NCI-H446 (cell line): ENCODE measurements around the gene PIGBOS1.
A peak's percentile ranks its signal among the peaks of the same experiment; 100 is the strongest.
"Not testable (repeated sequence)": the region's sequence is repeated elsewhere in the genome, so short reads cannot be mapped to it uniquely, and the experiment has no call there.

Experiments used
- DNase-seq, 2 experiments: peaks; one replicate each; lab custom pipeline; 2025; lab: John Stamatoyannopoulos, UW

The PIGBOS1 gene, protein sequence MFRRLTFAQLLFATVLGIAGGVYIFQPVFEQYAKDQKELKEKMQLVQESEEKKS

DNA sequence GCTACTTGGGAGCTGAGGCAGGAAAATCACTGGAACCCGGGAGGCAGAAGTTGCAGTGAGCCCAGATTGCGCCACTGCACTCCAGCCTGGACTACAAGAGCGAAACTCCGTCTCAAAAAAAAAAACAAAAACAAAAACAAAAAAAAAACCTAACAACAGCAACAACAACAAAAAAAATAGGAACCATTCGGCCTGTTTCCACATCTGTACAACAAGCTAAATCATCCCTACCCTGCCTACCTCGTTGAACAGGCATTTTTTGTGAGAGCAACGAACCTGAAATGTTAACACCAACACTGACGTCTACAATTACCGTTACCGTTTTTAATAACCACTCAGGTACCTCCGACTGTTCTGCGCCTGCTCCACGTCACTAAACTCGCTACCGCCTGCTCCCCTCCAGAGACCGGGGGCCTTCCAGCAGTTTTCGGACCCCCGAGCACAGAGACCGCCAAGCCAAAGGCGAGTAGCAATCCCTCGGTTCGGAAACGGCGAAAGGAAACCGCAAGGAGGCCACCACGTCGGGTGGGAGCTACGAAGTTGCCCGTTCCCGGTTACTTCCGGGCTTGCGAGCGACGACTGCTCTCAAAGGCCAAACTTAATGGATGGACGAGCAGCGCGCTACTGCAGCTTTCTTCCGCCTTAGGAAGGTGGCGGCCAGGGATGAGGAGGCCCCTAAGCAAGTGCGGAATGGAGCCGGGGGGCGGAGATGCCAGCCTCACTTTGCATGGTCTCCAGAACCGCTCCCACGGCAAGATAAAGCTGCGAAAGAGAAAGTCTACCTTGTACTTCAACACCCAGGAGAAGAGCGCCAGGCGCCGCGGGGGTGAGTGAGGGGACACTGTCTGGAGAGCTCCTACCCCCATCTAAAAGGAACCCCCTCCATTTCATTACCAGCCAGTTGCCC, at the start of gene PIGBOS1, which contains the start of gene PIGB:
Gene PIGBOS1 (minus strand): TSS at position 536 of the 907 bp plus-strand sequence. CDS start 1,331 bp downstream, outside the sequence.
Gene PIGB (plus strand): TSS at position 635 of the 907 bp plus-strand sequence. CDS start 29 bp downstream, at position 664.
- peak; percentile 53 to 78 for DNase-seq

DNA sequence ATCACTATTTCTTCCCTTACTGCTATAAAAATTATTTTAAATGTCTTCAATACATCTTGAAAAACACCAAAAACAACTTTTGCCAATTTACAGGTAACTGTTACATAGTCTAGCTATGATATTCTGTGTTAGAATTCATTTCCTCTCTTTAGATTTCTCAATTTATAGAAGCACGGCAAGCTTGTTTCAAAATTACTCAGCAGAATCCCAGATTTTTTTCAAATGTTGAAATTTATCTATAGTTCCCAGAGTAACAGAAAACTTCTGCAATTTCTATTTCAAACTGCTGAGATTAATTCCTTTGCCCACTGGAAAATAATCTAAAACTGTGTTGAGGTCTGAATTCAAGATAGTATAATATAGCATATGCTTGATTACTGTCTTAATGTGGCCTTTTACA, 48.1 kb upstream of the PIGBOS1 start:
- DNase-seq: no peak

DNA sequence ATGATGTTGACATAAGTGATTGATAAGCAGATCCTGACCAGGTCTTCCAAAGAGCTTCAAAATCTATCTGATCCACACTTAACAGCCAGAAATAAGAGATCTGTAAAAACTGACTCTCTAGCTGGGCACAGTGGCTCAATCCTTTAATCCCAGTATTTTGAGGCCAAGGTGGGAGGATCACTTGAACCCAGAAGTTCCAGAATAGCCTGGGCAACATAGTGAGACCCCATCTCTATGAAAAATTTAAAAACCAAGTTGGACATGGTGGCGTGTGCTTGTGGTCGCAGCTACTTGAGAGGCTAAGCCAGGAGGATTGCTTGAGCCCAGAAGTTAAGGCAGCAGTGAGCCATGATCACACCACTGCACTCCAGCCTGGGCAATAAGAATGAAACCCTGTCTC, 43.7 kb upstream of the PIGBOS1 start:
- no peak for DNase-seq

DNA sequence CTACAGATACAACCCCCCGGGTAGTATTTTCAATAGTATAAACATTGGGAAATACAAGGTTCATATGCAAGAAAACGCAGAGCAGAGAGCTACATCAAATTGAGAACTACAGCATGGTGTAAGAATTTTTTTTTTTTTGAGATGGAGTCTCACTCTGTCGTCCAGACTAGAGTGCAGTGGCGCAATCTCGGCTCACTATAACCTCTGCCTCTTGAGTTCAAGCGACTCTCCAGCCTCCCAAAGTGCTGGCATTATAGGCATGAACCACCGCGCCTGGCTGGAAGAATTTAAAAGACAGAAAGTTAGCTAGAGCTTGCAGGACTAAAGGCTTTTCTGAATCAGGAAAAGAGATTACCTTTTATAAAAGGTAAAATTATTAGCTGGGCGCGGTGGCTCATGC, 42.1 kb upstream of the PIGBOS1 start:
- DNase-seq: no peak

DNA sequence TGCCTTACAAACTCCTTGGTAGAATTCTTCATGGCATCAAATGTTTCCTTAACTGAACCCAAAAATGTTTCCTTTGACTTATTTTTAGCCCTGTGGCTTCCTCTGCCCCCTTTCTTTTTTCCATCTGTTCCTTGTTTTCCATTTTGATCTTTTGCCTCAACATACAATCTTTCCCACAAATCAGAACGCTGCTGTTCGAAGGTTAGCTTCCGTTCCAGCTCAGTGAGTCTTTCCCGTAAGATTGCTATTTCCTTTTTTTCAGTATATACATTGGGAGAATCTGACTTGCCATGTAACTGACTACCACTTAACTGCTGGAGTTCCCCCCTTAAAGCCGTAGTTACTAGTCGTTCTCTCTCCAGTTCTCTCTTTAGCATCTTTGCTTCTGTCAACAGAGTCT, 41.3 kb upstream of the PIGBOS1 start:
- no peak for DNase-seq

DNA sequence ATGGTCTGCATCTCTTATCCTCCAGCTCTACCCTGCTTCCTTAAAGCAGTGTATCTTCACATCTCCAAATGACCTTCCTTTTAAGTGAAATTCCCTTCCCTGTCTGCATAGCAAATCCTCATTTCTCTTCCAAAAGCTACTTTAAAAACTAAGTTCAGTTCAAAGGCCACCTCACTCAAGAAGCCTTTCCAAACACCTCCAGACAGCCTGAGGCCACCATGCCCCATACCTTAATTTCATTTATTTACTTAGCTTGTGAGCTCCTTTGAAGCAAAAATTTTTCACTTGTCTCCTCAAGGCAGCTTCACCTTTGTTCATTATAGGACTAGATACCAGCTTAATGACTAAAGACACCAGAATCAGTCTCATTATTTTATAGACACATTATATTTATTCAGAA, 39.5 kb upstream of the PIGBOS1 start:
- no peak for DNase-seq

DNA sequence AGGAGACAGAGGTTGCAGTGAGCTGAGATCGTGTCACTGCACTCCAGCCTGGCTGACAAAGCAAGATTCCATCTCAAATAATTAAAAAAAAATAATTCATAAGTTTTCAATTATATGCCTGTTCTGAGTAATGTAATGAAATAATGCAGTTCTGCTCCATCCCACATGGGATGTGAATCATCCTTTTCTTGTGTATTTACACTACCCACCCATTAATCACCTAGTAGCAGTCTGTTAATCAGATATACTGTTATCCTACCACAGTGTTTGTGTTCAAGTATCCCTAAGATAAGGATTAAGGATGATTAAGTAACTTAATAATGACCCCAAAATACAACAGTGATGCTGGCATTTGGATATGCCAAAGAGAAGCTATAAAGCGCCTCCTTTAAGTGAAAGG, 38.9 kb upstream of the PIGBOS1 start:
- DNase-seq: no peak

DNA sequence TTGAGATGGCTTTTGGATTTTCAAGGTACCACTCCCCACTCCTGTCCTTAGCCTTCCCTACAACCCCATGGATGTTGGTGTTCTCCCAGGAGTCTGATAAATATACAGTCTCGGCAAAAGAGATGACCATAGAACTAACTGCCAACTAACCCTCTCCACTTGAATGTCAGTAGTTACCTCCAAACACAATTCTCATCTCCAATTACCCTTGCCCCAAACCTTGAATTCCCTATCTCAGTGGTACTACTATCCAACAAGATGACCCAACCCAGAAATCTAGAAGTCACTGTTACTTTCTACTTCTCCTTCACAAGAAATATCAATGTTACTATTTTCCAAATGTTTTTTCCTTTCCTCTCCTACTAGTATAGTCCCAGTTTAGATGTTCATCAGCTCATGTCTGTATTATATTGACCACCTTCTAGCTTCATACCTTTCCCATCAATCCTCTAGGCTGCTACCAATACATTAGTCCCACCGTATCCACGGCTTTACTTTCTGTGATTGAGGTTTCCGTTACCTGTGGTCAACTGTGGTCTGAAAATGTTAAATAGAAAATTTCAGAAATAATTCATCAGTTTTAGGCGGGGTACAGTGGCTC, 38.2 kb upstream of the PIGBOS1 start:
- no peak for DNase-seq

DNA sequence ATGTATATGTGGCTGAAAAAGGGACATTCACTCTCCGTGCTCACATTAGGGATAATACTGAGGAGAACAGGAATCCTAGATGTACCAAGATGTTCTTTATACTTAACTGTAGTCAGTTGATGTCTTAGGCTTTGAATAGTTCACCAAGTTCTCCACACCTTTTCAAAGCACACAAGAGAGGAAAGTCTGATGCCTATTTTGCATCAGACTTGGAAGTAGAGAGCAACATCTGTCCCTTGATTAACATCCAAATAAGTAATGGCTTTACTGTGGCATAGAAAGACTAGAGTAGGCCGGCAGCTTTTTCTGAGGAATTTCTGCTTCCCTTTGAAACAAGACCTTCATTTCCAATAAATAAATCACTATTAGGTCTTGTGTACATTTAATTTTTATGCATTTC, 34.1 kb upstream of the PIGBOS1 start:
- no peak for DNase-seq

DNA sequence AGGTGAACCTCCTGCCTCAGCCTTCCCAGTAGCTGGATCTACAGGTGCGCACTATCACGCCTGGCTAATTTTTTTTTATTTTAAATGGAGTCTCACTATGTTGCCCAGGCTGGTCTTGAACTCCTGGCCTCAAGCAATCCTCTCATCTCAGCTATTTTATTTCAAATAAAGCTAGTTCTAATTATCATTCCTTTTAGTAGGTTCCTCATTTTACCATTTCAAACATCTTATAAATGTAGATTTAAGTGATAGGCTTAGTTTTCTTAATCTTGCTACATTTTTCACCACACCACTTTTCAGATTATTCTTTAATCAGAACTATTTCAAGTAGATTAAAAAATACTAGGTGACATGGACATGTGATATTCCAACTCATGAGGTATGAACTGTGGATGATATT, 30.4 kb upstream of the PIGBOS1 start:
- no peak for DNase-seq

DNA sequence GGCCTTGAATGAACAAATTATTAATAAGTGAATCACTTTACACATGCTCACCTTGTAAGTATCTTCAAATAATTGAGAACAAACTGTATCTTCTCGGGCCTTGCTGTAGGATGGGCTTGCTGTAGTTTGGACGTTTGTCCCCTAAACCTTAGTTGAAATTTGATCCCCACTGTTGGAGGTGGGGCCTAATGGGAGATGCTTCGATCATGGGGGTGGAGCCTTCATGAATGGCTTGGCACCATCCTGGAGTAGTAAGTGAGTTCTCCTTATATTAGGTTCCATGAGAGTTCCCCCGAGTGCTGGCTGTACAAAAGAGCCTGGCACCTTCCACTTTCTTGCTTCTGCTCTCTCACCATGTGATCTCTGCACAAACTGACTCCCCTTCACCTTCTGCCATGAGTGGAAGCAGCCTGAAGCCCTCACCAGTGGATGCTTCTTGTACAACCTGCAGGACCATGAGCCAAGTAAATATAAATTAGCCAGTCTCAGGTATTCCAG, 29.4 kb upstream of the PIGBOS1 start:
- no peak for DNase-seq

DNA sequence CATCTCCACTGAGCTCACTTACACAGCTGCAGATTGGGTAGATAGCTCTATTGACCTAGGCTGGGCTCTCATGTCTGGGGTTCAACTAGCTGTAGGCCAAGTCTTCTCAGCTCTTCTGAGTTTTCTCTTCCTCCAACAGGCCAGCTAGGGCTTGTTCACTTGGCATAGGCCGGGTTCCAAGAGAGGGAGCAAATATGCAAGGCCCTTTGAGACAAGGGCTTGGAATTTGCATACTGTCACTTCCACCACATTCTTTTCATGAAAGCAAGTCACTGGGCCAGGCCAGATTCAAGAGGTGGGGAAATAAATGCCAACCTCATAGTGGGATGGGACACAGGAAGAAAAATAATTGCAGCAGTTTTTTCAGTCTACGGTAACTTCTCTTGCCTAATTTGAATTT, 25.3 kb upstream of the PIGBOS1 start:
- DNase-seq: peak in 1 of 2 experiments; percentile 17

DNA sequence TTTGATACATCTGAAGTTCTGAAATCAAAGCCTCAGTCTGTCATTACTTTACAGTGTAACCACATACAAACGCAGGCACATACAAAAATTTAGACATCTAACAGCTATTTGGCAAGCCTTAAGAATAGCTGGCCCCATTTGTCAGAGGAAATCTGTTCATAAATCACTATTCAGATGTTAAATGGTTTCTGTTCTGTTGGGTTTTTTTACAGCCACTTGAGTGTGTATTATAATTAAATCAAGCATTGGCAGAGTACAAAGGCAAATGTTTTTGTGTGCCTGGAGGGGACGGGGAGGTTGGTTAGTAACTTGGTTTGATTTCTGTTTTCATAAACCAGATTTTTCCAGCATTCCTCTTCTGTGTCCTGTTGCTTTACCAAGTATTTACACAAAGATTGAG, 24.2 kb upstream of the PIGBOS1 start:
- DNase-seq: peak; percentile 31 to 71

DNA sequence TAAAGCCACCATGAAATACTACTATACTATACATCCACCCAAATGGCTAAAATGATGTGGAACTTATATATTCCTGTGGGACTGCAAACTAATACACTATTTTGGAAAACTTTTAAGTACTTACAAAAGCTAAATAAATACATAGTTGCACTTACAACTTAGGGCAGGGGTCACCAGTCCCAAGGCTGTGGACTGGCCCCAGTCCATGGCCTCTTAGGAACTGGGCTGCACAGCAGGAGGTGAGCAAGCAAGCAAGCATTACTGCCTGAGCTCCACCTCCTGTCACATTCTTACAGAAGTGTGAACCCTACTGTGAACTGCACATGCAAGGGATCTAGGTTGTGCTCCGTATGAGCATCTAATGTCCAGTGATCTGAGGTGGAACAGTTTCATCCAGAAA, 18.2 kb upstream of the PIGBOS1 start:
- DNase-seq: no peak

DNA sequence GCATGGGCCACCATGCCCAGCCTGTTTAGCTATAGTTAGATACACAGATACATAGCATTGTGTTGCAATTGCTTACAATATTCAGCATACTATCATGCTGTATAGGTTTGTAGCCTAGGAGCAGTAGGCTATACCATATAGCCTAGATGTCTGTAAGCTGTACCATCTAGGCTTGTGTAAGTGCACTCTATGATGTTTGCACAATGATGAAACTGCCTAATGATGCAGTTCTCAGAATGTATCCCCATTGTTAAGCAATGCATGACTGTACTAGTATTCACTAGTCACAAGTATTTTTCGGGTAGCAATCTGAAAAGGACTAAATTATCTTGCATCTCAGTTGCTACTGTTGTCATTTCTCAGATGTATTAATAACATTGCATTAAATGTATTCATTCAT, 16.1 kb upstream of the PIGBOS1 start:
- DNase-seq: no peak

DNA sequence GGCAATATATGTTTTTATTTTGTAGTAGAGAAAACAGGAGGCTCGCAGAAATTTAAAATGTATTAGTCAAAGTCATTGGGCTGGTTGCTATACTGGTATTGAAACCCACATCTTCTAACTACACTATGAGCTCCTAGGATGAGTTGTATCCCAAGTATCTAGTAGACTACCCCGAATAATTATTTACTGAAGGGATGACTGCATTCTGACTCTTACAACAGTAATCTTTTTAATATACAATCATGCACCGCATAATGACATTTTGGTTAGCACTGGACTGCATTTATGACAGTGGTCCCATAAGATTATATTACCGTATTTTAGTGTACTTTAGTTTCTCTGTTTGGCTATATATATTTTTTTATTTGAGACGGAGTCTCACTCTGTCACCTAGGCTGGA, 15.4 kb upstream of the PIGBOS1 start:
- DNase-seq: no peak

DNA sequence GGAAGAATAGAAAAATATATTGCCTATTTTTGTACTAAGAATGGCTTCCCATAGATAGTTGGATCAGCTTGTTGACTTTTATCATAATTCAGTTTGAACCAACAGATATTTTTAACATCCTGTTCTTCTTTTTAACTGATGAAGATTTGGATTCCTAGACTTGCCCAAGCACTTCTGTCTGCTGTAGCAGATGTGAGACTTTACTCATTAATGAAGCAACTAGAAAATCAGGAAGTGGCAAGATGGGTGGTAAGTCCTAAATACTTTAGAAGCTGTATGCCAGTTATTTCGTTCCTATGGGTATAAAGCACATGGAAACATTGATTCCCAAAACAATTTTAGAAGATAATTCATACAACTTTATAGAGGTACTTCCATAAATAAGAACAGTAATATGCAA, 8.5 kb upstream of the PIGBOS1 start:
- DNase-seq: no peak

DNA sequence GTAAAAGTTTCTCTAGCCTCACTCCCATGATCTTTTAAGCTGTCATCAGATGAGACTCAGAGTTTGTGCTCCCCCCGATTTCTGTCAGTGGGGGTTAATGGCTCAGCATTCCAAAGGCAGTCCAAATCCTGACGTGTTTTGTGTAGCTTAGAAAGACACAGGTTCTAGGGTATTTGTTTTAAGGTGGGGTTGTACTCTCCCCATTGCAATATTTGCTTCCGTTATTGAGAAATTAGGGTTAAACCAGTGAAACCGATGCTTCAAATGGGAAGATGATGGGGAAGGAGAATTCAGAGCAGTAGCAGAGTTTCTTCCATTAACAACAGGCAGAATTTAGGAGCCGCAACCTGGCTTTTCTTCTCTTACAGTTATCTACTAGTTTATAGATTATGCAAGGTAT, 3.5 kb upstream of the PIGBOS1 start:
- no peak for DNase-seq

DNA sequence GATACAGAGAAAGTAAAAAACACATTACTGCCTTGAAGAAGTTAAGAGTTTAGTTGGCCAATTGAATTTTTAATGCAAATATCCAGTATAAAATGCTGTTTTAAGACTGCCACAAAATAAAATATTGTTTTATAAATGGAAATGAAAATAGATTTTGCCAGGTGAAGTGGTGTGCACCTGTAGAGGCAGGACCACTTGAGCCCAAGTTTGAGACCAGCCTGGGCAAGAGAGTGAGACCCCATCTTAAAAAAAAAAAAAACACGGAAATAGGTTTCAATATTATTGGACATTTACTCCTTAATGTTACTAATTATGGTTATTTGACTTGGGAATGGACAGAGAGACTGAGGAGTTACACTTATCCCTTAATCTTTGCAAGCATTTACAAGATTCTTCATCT, 2.0 kb upstream of the PIGBOS1 start:
- DNase-seq: no peak

DNA sequence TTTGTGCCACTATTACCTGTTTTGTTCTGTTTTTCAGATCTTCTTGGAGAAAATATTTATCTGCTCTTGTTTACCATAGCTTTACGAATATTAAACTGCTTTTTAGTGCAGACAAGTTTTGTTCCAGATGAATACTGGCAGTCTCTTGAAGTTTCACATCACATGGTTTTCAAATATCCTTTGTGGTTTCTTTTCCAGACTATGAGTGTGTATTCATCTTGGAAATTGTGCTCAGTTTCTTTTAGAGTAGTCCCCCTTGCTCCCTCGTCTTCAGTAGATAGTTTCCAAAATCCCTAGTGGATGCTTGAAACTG, 1.3 kb upstream of the PIGBOS1 start:
- no peak for DNase-seq

DNA sequence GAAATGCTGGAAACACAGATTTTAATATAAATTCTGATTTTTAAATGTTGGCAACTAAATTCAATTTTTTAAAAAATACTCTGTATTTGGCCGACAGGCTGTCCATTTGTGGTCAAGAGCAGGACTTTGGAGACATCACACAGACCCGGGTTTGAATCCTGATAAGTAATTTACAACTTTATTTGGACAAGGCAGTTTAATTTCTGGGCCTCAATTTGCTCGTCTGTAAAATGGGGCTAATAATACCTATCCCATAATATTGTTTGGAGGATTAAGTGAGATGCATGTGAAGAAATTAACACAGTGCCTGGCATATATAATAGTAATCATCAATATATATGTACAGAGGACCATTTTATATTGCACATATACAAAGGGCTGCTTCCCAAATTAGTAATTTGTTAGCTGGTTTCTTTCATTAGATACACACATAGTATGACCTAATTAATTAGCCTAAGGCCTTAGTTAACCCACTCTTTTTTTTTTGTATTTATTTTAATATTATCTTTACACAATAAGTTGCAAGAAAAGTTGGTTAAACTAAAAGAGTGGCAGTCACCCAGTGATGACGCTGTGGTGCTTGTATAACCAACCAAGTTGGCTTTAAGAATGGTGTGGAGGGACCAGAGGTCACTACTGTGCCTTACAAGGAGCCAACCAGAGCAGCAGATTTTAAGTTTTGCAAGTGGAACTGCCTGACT, 764 bp upstream of the PIGBOS1 start:
- no peak for DNase-seq

DNA sequence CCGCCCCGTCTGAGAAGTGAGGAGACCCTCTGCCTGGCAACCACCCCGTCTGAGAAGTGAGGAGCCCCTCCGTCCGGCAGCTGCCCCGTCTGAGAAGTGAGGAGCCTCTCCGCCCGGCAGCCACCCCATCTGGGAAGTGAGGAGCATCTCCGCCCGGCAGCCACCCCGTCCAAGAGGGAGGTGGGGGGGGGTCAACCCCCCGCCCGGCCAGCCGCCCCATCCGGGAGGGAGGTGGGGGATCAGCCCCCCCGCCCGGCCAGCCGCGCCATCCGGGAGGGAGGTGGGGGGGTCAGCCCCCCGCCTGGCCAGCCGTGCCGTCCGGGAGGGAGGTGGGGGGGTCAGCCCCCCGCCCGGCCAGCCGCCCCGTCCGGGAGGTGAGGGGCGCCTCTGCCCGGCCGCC, 16.1 kb downstream of the PIGBOS1 start:
- not testable (repeated sequence) for DNase-seq

DNA sequence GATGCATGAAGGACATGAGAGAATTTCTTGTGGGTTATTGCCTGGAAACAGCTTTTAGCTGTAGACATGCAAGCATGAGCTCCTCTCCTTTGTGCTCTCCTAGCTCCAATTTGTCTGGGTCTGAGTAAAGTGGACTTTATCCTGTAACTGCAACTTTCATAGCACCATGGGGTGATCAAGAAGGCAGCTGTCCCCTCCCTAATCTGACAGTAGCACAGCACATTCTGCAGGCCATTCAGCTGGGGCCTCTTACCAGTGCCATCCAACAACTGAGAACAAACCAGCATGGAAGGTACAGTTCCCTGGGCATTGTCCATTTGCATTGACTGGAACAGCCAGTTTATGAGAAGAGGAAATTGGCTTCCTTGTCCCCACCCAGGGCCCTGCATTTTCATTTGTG, 21.6 kb downstream of the PIGBOS1 start:
- DNase-seq: no peak
